ENCODE measurements around the gene MAD2L1BP. TPM values are rescaled to one million over a fixed set of nuclear protein-coding genes. Genes with fewer than 3 reads are reported as not detected.

MAD2L1BP gene
- total and polyA plus RNA-seq, 2 of the 4 experiments (the other 2 are of a cell fraction): 28.1 to 50.2 TPM

- Histone ChIP-seq H3K9ac (ENCODE audit: low read depth, low read length) (no peak overlapping the region), H3K36me3 (ENCODE audit: control insufficient read depth, insufficient read depth, low read length) (peaks cover 20% of the 10 kb centered on the region), H3K4me2 (ENCODE audit: low read depth, low read length) (no peak overlapping the region), H4K20me1 (ENCODE audit: insufficient read depth, low read length) (peaks cover 25% of the 10 kb centered on the region), H2AK5ac (ENCODE audit: low read depth, low read length) (no peak overlapping the region), H3K4me3 (ENCODE audit: insufficient read depth, low read depth, low read length) (no peak overlapping the region), H3K18ac (ENCODE audit: low read depth, low read length) (no peak overlapping the region), H3K14ac (replicated peaks; ENCODE audit: low read depth, low read length) (no peak overlapping the region), H3K9me1 (ENCODE audit: insufficient read depth, low read length) (peaks cover 13% of the 10 kb centered on the region), H4K91ac (ENCODE audit: insufficient read depth, low read depth, low read length) (no peak overlapping the region), H4K5ac (ENCODE audit: low read depth, low read length) (no peak overlapping the region), H3K27me3 (ENCODE audit: control insufficient read depth, insufficient read depth, low read length) (no peaks in the 10 kb centered on the region), H2BK5ac (ENCODE audit: low read depth, low read length, poor library complexity, severe bottlenecking) (no peak overlapping the region), H3K23ac (ENCODE audit: low read depth, low read length) (no peak overlapping the region), H3K56ac (ENCODE audit: extremely low read depth, insufficient read depth, low read length) (no peak overlapping the region), H2AK9ac (replicated peaks; ENCODE audit: low read depth, low read length, poor library complexity) (no peak overlapping the region), H3K79me1 (ENCODE audit: low read depth in 1 of 2, low read length in 2 of 2) (peaks cover 65 to 88% of the 10 kb centered on the region in 2 experiments), H2AFZ (replicated peaks; ENCODE audit: low read length, poor library complexity) (no peak overlapping the region), H4K8ac (ENCODE audit: low read depth in 2 of 2, low read length in 2 of 2) (no peak overlapping the region), H2BK20ac (ENCODE audit: low read depth, low read length) (no peak overlapping the region), H2BK120ac (ENCODE audit: low read depth, low read length) (no peak overlapping the region), H2BK15ac (ENCODE audit: low read depth, low read length) (no peak overlapping the region), H3K9me3 (ENCODE audit: control insufficient read depth, insufficient read depth, low read length) (no peaks in the 10 kb centered on the region), H3K4ac (ENCODE audit: low read depth, low read length) (no peak overlapping the region), H3K27ac (ENCODE audit: insufficient read depth, low read length) (no peak overlapping the region), H3K4me1 (ENCODE audit: control insufficient read depth, insufficient read depth, low read length) (peaks cover 2% of the 10 kb centered on the region; the same call in 1 of the 2 replicates)
- WGBS, 2 experiments (ENCODE audit: extremely low coverage in 2 of 2, insufficient read length in 1 of 2): no CpG with 5 or more reads among the region's 1 CpG
- POLR2A ChIA-PET (ENCODE audit: unreplicated experiment): no interaction called here
- TF ChIP-seq CEBPB (IDR thresholded peaks at IDR 0.05; ENCODE audit: low read depth, low read length): no peak
- no peak for TF ChIP-seq RAD21 (IDR thresholded peaks at IDR 0.05; ENCODE audit: low read length)
- TF ChIP-seq CHD1 (IDR thresholded peaks at IDR 0.05; ENCODE audit: low read depth, low read length): no peak
- TF ChIP-seq SMC3 (IDR thresholded peaks at IDR 0.05; ENCODE audit: low read depth, low read length): no peak
- no peak for TF ChIP-seq FOS (IDR thresholded peaks at IDR 0.05; ENCODE audit: low read depth, low read length)
- TF ChIP-seq ELK1 (IDR thresholded peaks at IDR 0.05; ENCODE audit: borderline replicate concordance, low read depth, low read length): no peak
- TF ChIP-seq NFE2L2 (IDR thresholded peaks at IDR 0.05; ENCODE audit: low read depth, low read length): no peak
- TF ChIP-seq MXI1 (IDR thresholded peaks at IDR 0.05; ENCODE audit: borderline replicate concordance, low read depth, low read length): no peak
- no peak for TF ChIP-seq MAZ (IDR thresholded peaks at IDR 0.05; ENCODE audit: borderline replicate concordance, low read depth, low read length)
- no peak for DNase-seq
- CTCF ChIA-PET: no interaction called here
- intact Hi-C loops (cut with micrococcal nuclease) (no loop called here), dilution Hi-C loops (cut with HindIII; ENCODE audit: low sequenced_read_pairs, unreplicated experiment) (no loop called here), in situ Hi-C loops (cut with MboI; ENCODE audit: low sequenced_read_pairs) (no loop called here)
- no peak for ATAC-seq (ENCODE audit: low read depth)
- BruUV-seq (replicated peaks): no TSS peak
These were observed 48.2 kb downstream of the MAD2L1BP start for GRCh38 chr6:43683708-43684455.

All from IMR-90 (cell line).